PC-3 (cell line): ENCODE measurements around the gene STAB2.

ENCODE experiments used
- CTCF ChIP-seq: fragments of 300-600 bp; sonication (generic); conservative IDR thresholded peaks from 2 replicates; pipeline ENCODE4 v1.5.1; 2017; ENCODE audit warnings: antibody characterized with exemption, low read depth, mild to moderate bottlenecking, low read length
- EZH2phosphoT487 ChIP-seq: fragments of 300-600 bp; sonication (generic); IDR thresholded peaks from 2 replicates; pipeline ENCODE4 v1.6.1; 2018; ENCODE audit warnings: mild to moderate bottlenecking, antibody characterized with exemption, low read length, borderline replicate concordance

- TF ChIP-seq CTCF = no peak
- no peak for TF ChIP-seq EZH2phosphoT487
Observed at GRCh38 chr12:103774977-103775560, 188.0 kb downstream of the STAB2 start.
